Neural cell (in vitro differentiated cells): ENCODE data around the gene PKHD1. TPM values are rescaled to one million over a fixed set of nuclear protein-coding genes. Genes with fewer than 3 reads are reported as not detected.

ENCODE experiments used
- H2AFZ ChIP-seq: fragments of 200-600, 300-800 bp; sonication (generic), shearing (Covaris generic); 2 replicates; pipeline ENCODE4 v1.6.0; 2014; ENCODE audit warnings: low read depth, mild to moderate bottlenecking, antibody characterized with exemption, low read length, moderate library complexity
- H3F3A ChIP-seq: fragments of 200-600 bp; shearing (Covaris generic); 2 replicates; pipeline ENCODE4 v1.6.1; 2016; ENCODE audit warnings: mild to moderate bottlenecking, moderate library complexity, mixed read lengths, antibody characterized with exemption, low read length; ENCODE audit not compliant: insufficient read depth, poor library complexity, severe bottlenecking
- H3K27ac ChIP-seq: fragments of 200-600, 300-800 bp; sonication (generic), shearing (Covaris generic); 2 replicates; pipeline ENCODE4 v1.5.1; 2014; ENCODE audit warnings: mild to moderate bottlenecking, low read length, moderate library complexity
- H3K27me3 ChIP-seq: fragments of 300-800, 200-600 bp; sonication (generic), shearing (Covaris generic); 2 replicates; pipeline ENCODE4 v1.6.0; 2014; ENCODE audit warnings: mild to moderate bottlenecking, low read depth, low read length, moderate library complexity; ENCODE audit not compliant: insufficient read depth
- H3K36me3 ChIP-seq: fragments of 300-800, 200-600 bp; sonication (generic), shearing (Covaris generic); 2 replicates; pipeline ENCODE4 v1.5.1; 2014; ENCODE audit warnings: mild to moderate bottlenecking, antibody characterized with exemption, low read length, moderate library complexity; ENCODE audit not compliant: insufficient read depth
- H3K4me2 ChIP-seq: fragments of 300-800, 200-600 bp; sonication (generic), shearing (Covaris generic); 2 replicates; pipeline ENCODE4 v1.6.0; 2014; ENCODE audit warnings: mild to moderate bottlenecking, low read length
- H3K4me3 ChIP-seq: fragments of 300-800, 200-600 bp; sonication (generic), shearing (Covaris generic); 2 replicates; pipeline ENCODE4 v1.5.1; 2014; ENCODE audit warnings: mild to moderate bottlenecking, low read length, moderate library complexity
- H3K79me2 ChIP-seq: fragments of 200-600 bp; shearing (Covaris generic); replicated peaks from 2 replicates; pipeline ENCODE4 v1.6.0; 2014; ENCODE audit warnings: mild to moderate bottlenecking, low read length, moderate library complexity; ENCODE audit not compliant: insufficient read depth
- H3K9ac ChIP-seq: fragments of 300-800, 200-600 bp; sonication (generic), shearing (Covaris generic); 2 replicates; pipeline ENCODE4 v1.6.1; 2016; ENCODE audit warnings: mild to moderate bottlenecking, low read length, mixed read lengths
- H3K9me2 ChIP-seq: fragments of 200-600 bp; shearing (Covaris generic); 2 replicates; pipeline ENCODE4 v1.6.1; 2016; ENCODE audit warnings: mild to moderate bottlenecking, low read length, mixed read lengths; ENCODE audit not compliant: insufficient read depth
- H3K9me3 ChIP-seq: fragments of 200-600, 300-800 bp; sonication (generic), shearing (Covaris generic); 2 replicates; pipeline ENCODE4 v1.6.1; 2016; ENCODE audit warnings: mild to moderate bottlenecking, mixed run types, low read length, moderate library complexity, mixed read lengths
- H4K20me1 ChIP-seq: fragments of 200-600 bp; shearing (Covaris generic); 2 replicates; pipeline ENCODE4 v1.6.1; 2016; ENCODE audit warnings: mild to moderate bottlenecking, mixed run types; ENCODE audit not compliant: insufficient read depth
- CTCF ChIP-seq: fragments of 450-650 bp; IDR thresholded peaks from 2 replicates; pipeline ENCODE4 v1.5.1; 2014; ENCODE audit warnings: antibody characterized with exemption, mild to moderate bottlenecking, moderate library complexity; ENCODE audit not compliant: poor library complexity, severe bottlenecking
- EP300 ChIP-seq: fragments of 450-650 bp; conservative IDR thresholded peaks from 2 replicates; pipeline ENCODE4 v1.6.1; 2014; ENCODE audit warnings: antibody characterized with exemption, mild to moderate bottlenecking, moderate library complexity; ENCODE audit not compliant: poor library complexity, severe bottlenecking
- EZH2 ChIP-seq: fragments of 200-600, 300-800 bp; shearing (Covaris generic), sonication (generic); IDR thresholded peaks from 2 replicates; pipeline ENCODE4 v1.6.1; 2014; ENCODE audit warnings: antibody characterized with exemption, low read length, borderline replicate concordance, mild to moderate bottlenecking; ENCODE audit not compliant: insufficient read depth, poor library complexity, severe bottlenecking
- MXI1 ChIP-seq: fragments of 450-650 bp; conservative IDR thresholded peaks from 2 replicates; pipeline ENCODE4 v1.6.1; 2014; ENCODE audit warnings: antibody characterized with exemption, mild to moderate bottlenecking; ENCODE audit not compliant: poor library complexity, severe bottlenecking
- POLR2AphosphoS5 ChIP-seq: IDR thresholded peaks from 2 replicates; pipeline ENCODE4 v1.6.1; 2012
- RAD21 ChIP-seq: fragments of 450-650 bp; conservative IDR thresholded peaks from 2 replicates; pipeline ENCODE4 v1.6.1; 2014; ENCODE audit warnings: antibody characterized with exemption, mild to moderate bottlenecking, moderate library complexity
- REST ChIP-seq: IDR thresholded peaks from 2 replicates; pipeline ENCODE4 v1.6.1; 2012; ENCODE audit warnings: borderline replicate concordance
- SMC3 ChIP-seq: fragments of 450-650 bp; conservative IDR thresholded peaks from 2 replicates; pipeline ENCODE4 v1.6.1; 2014; ENCODE audit warnings: antibody characterized with exemption, mild to moderate bottlenecking, moderate library complexity; ENCODE audit not compliant: poor library complexity
- TAF1 ChIP-seq: IDR thresholded peaks from 2 replicates; pipeline ENCODE4 v1.6.1; 2012; ENCODE audit warnings: low read depth
- polyA plus RNA-seq: library from polyadenylated mRNA; depleted of rRNA; stranded (reverse); fragments of >200 nt; gene quantifications from 2 replicates; pipeline ENCODE4 v1.2.3, GENCODE V29; 2014

Gene PKHD1
- polyA plus RNA-seq, 1 donor from 2014 or later = not detected

- no peak overlapping the region for H3K27ac ChIP-seq
- H2AFZ ChIP-seq = no peak overlapping the region
- H3F3A ChIP-seq = no peaks in the 10 kb centered on the region
- no peak overlapping the region for H3K4me2 ChIP-seq
- no peak overlapping the region for H3K9ac ChIP-seq
- TF ChIP-seq REST (no peak), SMC3 (no peak), TAF1 (no peak)
- H3K27me3 ChIP-seq = no peaks in the 10 kb centered on the region
- H3K9me2 ChIP-seq = no peaks in the 10 kb centered on the region
- no peaks in the 10 kb centered on the region for H4K20me1 ChIP-seq
- H3K4me3 ChIP-seq = no peak overlapping the region
- no peaks in the 10 kb centered on the region for H3K9me3 ChIP-seq
- no peaks in the 10 kb centered on the region for H3K36me3 ChIP-seq
- no peaks in the 10 kb centered on the region for H3K79me2 ChIP-seq
Observed at GRCh38 chr6:52065621-52066020, 21.8 kb downstream of the PKHD1 start.

GRCh38 chr6:52063584-52064344, 23.6 kb downstream of the PKHD1 start:
- Histone ChIP-seq H3K9me2 (no peaks in the 10 kb centered on the region), H3K9ac (no peak overlapping the region), H3K27ac (no peak overlapping the region), H3K4me3 (no peak overlapping the region), H3K27me3 (no peaks in the 10 kb centered on the region), H3K4me2 (no peak overlapping the region), H3F3A (no peaks in the 10 kb centered on the region), H4K20me1 (no peaks in the 10 kb centered on the region), H2AFZ (no peak overlapping the region), H3K79me2 (no peaks in the 10 kb centered on the region), H3K9me3 (no peaks in the 10 kb centered on the region), H3K36me3 (no peaks in the 10 kb centered on the region)
- TF ChIP-seq SMC3 = peak; percentile 58
- no peak for TF ChIP-seq REST
- no peak for TF ChIP-seq EP300
- TF ChIP-seq CTCF = peak; percentile 71
- no peak for TF ChIP-seq MXI1
- no peak for TF ChIP-seq EZH2
- peak; percentile 63 for TF ChIP-seq RAD21
- no peak for TF ChIP-seq TAF1
- peak; percentile 13 for TF ChIP-seq POLR2AphosphoS5
